NB4 (cell line): ENCODE results near the gene RGS3.

ENCODE experiments used
- CTCF ChIP-seq: IDR thresholded peaks from one replicate; pipeline ENCODE4 v1.5.1; 2012; ENCODE audit warnings: low read depth, low read length
- MAX ChIP-seq: IDR thresholded peaks from 2 replicates; pipeline ENCODE4 v1.6.1; 2011; ENCODE audit warnings: low read depth, low read length
- MYC ChIP-seq: IDR thresholded peaks from 2 replicates; pipeline ENCODE4 v1.6.1; 2011; ENCODE audit warnings: low read depth, low read length
- POLR2A ChIP-seq: IDR thresholded peaks from 2 replicates; pipeline ENCODE4 v1.6.1; 2011; ENCODE audit warnings: mild to moderate bottlenecking; ENCODE audit not compliant: insufficient read length; ENCODE audit errors: extremely low read depth

- TF ChIP-seq CTCF, result no peak
- no peak for TF ChIP-seq MAX
- TF ChIP-seq POLR2A, result no peak
- no peak for TF ChIP-seq MYC
These were observed 12.5 kb downstream of the RGS3 start for GRCh38 chr9:113475992-113476391.
